ENCODE results near the gene PKD2L2.

PKD2L2 gene

GRCh38 chr5:137887831-137888230 is 1.4 kb upstream of the PKD2L2 start:
- Histone ChIP-seq H3K9ac (ENCODE audit: low read length in 5 of 5) (no peak overlapping the region), H3K9me3 (ENCODE audit: control insufficient read depth in 5 of 5, low read length in 5 of 5) (no peaks in the 10 kb centered on the region), H3K4me1 (ENCODE audit: control insufficient read depth in 5 of 5, insufficient read depth in 5 of 5, low read length in 5 of 5) (peaks cover 0 to 20% (median 17%) of the 10 kb centered on the region in 5 donors), H3K27me3 (ENCODE audit: control insufficient read depth in 5 of 5, insufficient read depth in 4 of 5, low read length in 5 of 5) (no peaks in the 10 kb centered on the region), H3K36me3 (ENCODE audit: control insufficient read depth in 5 of 5, insufficient read depth in 5 of 5, low read length in 5 of 5) (peaks cover 0 to 6% (median 0%) of the 10 kb centered on the region in 5 donors), H3K27ac (ENCODE audit: low read depth, low read length) (no peak overlapping the region), H3K4me3 (ENCODE audit: low read depth in 1 of 5, low read length in 5 of 5) (no peak overlapping the region)

GRCh38 chr5:137888466-137888862 is 793 bp upstream of the PKD2L2 start:
- no peaks in the 10 kb centered on the region for H3K36me3 ChIP-seq (ENCODE audit: control insufficient read depth in 5 of 5, insufficient read depth in 5 of 5, low read length in 5 of 5)
- peaks cover 0 to 20% (median 17%) of the 10 kb centered on the region in 5 donors for H3K4me1 ChIP-seq (ENCODE audit: control insufficient read depth in 5 of 5, insufficient read depth in 5 of 5, low read length in 5 of 5)
- H3K4me3 ChIP-seq (ENCODE audit: low read depth in 1 of 5, low read length in 5 of 5), result peak overlapping the region; percentile 71 to 94 (median 85)
- H3K27ac ChIP-seq (ENCODE audit: low read depth, low read length), result peak overlapping the region; percentile 72
- H3K9me3 ChIP-seq (ENCODE audit: control insufficient read depth in 5 of 5, low read length in 5 of 5), result no peaks in the 10 kb centered on the region
- H3K27me3 ChIP-seq (ENCODE audit: control insufficient read depth in 5 of 5, insufficient read depth in 4 of 5, low read length in 5 of 5), result no peaks in the 10 kb centered on the region
- H3K9ac ChIP-seq (ENCODE audit: low read length in 5 of 5), result peak overlapping the region; percentile 68 to 94 (median 77)

GRCh38 chr5:137890845-137891244 is 1.6 kb downstream of the PKD2L2 start:
- Histone ChIP-seq H3K27me3 (ENCODE audit: control insufficient read depth in 5 of 5, insufficient read depth in 4 of 5, low read length in 5 of 5) (no peaks in the 10 kb centered on the region), H3K9me3 (ENCODE audit: control insufficient read depth in 5 of 5, low read length in 5 of 5) (no peaks in the 10 kb centered on the region), H3K4me1 (ENCODE audit: control insufficient read depth in 5 of 5, insufficient read depth in 5 of 5, low read length in 5 of 5) (peaks cover 0 to 20% (median 17%) of the 10 kb centered on the region in 5 donors), H3K9ac (ENCODE audit: low read length in 5 of 5) (no peak overlapping the region), H3K27ac (ENCODE audit: low read depth, low read length) (no peak overlapping the region), H3K4me3 (ENCODE audit: low read depth in 1 of 5, low read length in 5 of 5) (no peak overlapping the region), H3K36me3 (ENCODE audit: control insufficient read depth in 5 of 5, insufficient read depth in 5 of 5, low read length in 5 of 5) (no peaks in the 10 kb centered on the region)

DNA sequence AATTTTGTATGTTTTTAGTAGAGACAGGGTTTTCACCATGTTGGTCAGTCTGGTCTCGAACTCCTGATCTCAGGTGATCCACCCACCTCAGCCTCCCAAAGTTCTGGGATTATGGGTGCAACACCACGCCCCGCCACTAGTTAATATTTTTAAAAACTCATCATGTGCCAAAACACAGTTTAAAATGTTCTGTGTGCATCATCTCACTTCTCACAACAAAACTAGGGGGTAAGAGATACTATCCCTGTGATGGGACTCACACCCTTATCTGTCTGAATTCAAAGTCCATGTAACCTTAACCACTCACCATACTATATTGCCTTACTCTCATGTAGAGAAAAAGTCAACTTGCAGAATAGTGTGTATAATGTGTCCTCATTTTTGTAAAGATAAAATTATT is 2.6 kb downstream of the PKD2L2 start:
- peaks cover 0 to 20% (median 16%) of the 10 kb centered on the region in 5 donors for H3K4me1 ChIP-seq (ENCODE audit: control insufficient read depth in 5 of 5, insufficient read depth in 5 of 5, low read length in 5 of 5)

GRCh38 chr5:137894586-137894985 is 5.3 kb downstream of the PKD2L2 start:
- Histone ChIP-seq H3K27ac (ENCODE audit: low read depth, low read length) (no peak overlapping the region), H3K27me3 (ENCODE audit: control insufficient read depth in 5 of 5, insufficient read depth in 4 of 5, low read length in 5 of 5) (no peaks in the 10 kb centered on the region), H3K4me1 (ENCODE audit: control insufficient read depth in 5 of 5, insufficient read depth in 5 of 5, low read length in 5 of 5) (peaks cover 0 to 2% (median 1%) of the 10 kb centered on the region in 5 donors), H3K9ac (ENCODE audit: low read length in 5 of 5) (no peak overlapping the region), H3K4me3 (ENCODE audit: low read depth in 1 of 5, low read length in 5 of 5) (no peak overlapping the region), H3K9me3 (ENCODE audit: control insufficient read depth in 5 of 5, low read length in 5 of 5) (no peaks in the 10 kb centered on the region), H3K36me3 (ENCODE audit: control insufficient read depth in 5 of 5, insufficient read depth in 5 of 5, low read length in 5 of 5) (no peaks in the 10 kb centered on the region)

More for the DNA sequence above, 2.6 kb downstream of the PKD2L2 start:
- H3K27ac ChIP-seq (ENCODE audit: low read depth, low read length), result no peak overlapping the region
- no peaks in the 10 kb centered on the region for H3K27me3 ChIP-seq (ENCODE audit: control insufficient read depth in 5 of 5, insufficient read depth in 4 of 5, low read length in 5 of 5)
- H3K9me3 ChIP-seq (ENCODE audit: control insufficient read depth in 5 of 5, low read length in 5 of 5), result no peaks in the 10 kb centered on the region
- no peaks in the 10 kb centered on the region for H3K36me3 ChIP-seq (ENCODE audit: control insufficient read depth in 5 of 5, insufficient read depth in 5 of 5, low read length in 5 of 5)
- no peak overlapping the region for H3K9ac ChIP-seq (ENCODE audit: low read length in 5 of 5)
- H3K4me3 ChIP-seq (ENCODE audit: low read depth in 1 of 5, low read length in 5 of 5), result no peak overlapping the region

DNA sequence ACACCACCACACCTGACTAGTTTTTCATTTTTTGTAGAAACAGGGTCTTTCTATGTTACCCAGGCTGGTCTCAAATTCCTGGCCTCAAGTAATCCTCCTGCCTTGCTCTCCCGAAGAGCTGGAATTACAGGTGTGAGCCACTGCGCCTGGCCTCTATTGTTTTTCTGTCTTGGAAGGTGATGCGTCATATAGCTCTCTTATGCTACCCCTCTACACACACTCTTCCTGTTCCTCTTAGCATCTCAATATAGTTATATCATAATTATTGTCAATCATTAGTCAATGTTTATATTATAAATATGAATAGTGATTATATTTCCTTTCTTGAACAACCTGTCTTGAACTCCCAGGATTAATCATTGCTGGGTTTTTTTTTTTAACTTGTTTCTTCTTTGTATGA is 7.3 kb downstream of the PKD2L2 start:
- H3K4me1 ChIP-seq (ENCODE audit: control insufficient read depth in 5 of 5, insufficient read depth in 5 of 5, low read length in 5 of 5), result no peaks in the 10 kb centered on the region
- no peaks in the 10 kb centered on the region for H3K27me3 ChIP-seq (ENCODE audit: control insufficient read depth in 5 of 5, insufficient read depth in 4 of 5, low read length in 5 of 5)
- H3K9ac ChIP-seq (ENCODE audit: low read length in 5 of 5), result no peak overlapping the region
- no peak overlapping the region for H3K4me3 ChIP-seq (ENCODE audit: low read depth in 1 of 5, low read length in 5 of 5)
- H3K27ac ChIP-seq (ENCODE audit: low read depth, low read length), result no peak overlapping the region
- no peaks in the 10 kb centered on the region for H3K9me3 ChIP-seq (ENCODE audit: control insufficient read depth in 5 of 5, low read length in 5 of 5)
- no peaks in the 10 kb centered on the region for H3K36me3 ChIP-seq (ENCODE audit: control insufficient read depth in 5 of 5, insufficient read depth in 5 of 5, low read length in 5 of 5)

- Histone ChIP-seq H3K4me3 (ENCODE audit: low read depth in 1 of 5, low read length in 5 of 5) (no peak overlapping the region), H3K27ac (ENCODE audit: low read depth, low read length) (no peak overlapping the region), H3K36me3 (ENCODE audit: control insufficient read depth in 5 of 5, insufficient read depth in 5 of 5, low read length in 5 of 5) (no peaks in the 10 kb centered on the region), H3K27me3 (ENCODE audit: control insufficient read depth in 5 of 5, insufficient read depth in 4 of 5, low read length in 5 of 5) (no peaks in the 10 kb centered on the region), H3K4me1 (ENCODE audit: control insufficient read depth in 5 of 5, insufficient read depth in 5 of 5, low read length in 5 of 5) (no peaks in the 10 kb centered on the region), H3K9me3 (ENCODE audit: control insufficient read depth in 5 of 5, low read length in 5 of 5) (no peaks in the 10 kb centered on the region), H3K9ac (ENCODE audit: low read length in 5 of 5) (no peak overlapping the region)
Observed at GRCh38 chr5:137899493-137899892, 10.2 kb downstream of the PKD2L2 start.

GRCh38 chr5:137901011-137901817 is 12.0 kb downstream of the PKD2L2 start:
- Histone ChIP-seq H3K36me3 (ENCODE audit: control insufficient read depth in 5 of 5, insufficient read depth in 5 of 5, low read length in 5 of 5) (no peaks in the 10 kb centered on the region), H3K27ac (ENCODE audit: low read depth, low read length) (no peak overlapping the region), H3K4me3 (ENCODE audit: low read depth in 1 of 5, low read length in 5 of 5) (no peak overlapping the region), H3K9ac (ENCODE audit: low read length in 5 of 5) (peak overlapping the region in 1 of 5 donors; percentile 56), H3K4me1 (ENCODE audit: control insufficient read depth in 5 of 5, insufficient read depth in 5 of 5, low read length in 5 of 5) (no peaks in the 10 kb centered on the region), H3K9me3 (ENCODE audit: control insufficient read depth in 5 of 5, low read length in 5 of 5) (no peaks in the 10 kb centered on the region), H3K27me3 (ENCODE audit: control insufficient read depth in 5 of 5, insufficient read depth in 4 of 5, low read length in 5 of 5) (no peaks in the 10 kb centered on the region)

GRCh38 chr5:137902408-137903133 is 13.3 kb downstream of the PKD2L2 start:
- Histone ChIP-seq H3K27ac (ENCODE audit: low read depth, low read length) (no peak overlapping the region), H3K9ac (ENCODE audit: low read length in 5 of 5) (no peak overlapping the region), H3K9me3 (ENCODE audit: control insufficient read depth in 5 of 5, low read length in 5 of 5) (no peaks in the 10 kb centered on the region), H3K27me3 (ENCODE audit: control insufficient read depth in 5 of 5, insufficient read depth in 4 of 5, low read length in 5 of 5) (no peaks in the 10 kb centered on the region), H3K4me3 (ENCODE audit: low read depth in 1 of 5, low read length in 5 of 5) (no peak overlapping the region), H3K36me3 (ENCODE audit: control insufficient read depth in 5 of 5, insufficient read depth in 5 of 5, low read length in 5 of 5) (no peaks in the 10 kb centered on the region), H3K4me1 (ENCODE audit: control insufficient read depth in 5 of 5, insufficient read depth in 5 of 5, low read length in 5 of 5) (no peaks in the 10 kb centered on the region)

GRCh38 chr5:137914758-137915157 is 25.5 kb downstream of the PKD2L2 start:
- Histone ChIP-seq H3K4me1 (ENCODE audit: control insufficient read depth in 5 of 5, insufficient read depth in 5 of 5, low read length in 5 of 5) (no peaks in the 10 kb centered on the region), H3K36me3 (ENCODE audit: control insufficient read depth in 5 of 5, insufficient read depth in 5 of 5, low read length in 5 of 5) (no peaks in the 10 kb centered on the region), H3K9ac (ENCODE audit: low read length in 5 of 5) (no peak overlapping the region), H3K27ac (ENCODE audit: low read depth, low read length) (no peak overlapping the region), H3K4me3 (ENCODE audit: low read depth in 1 of 5, low read length in 5 of 5) (no peak overlapping the region), H3K27me3 (ENCODE audit: control insufficient read depth in 5 of 5, insufficient read depth in 4 of 5, low read length in 5 of 5) (no peaks in the 10 kb centered on the region), H3K9me3 (ENCODE audit: control insufficient read depth in 5 of 5, low read length in 5 of 5) (peaks cover 0 to 8% (median 2%) of the 10 kb centered on the region in 5 donors)

Measured in subcutaneous abdominal adipose tissue (tissue), 5 donors.